HG02840 (cell line): ENCODE results near the gene SLC39A8.

Source experiments
- ATAC-seq: cut with Tn5 transposase; IDR thresholded peaks from one replicate; pipeline ENCODE4 v1.9.1; 2021; ENCODE audit warnings: mild to moderate bottlenecking, moderate library complexity, moderate number of reproducible peaks; ENCODE audit not compliant: unreplicated experiment, low FRiP score

The SLC39A8 gene

DNA sequence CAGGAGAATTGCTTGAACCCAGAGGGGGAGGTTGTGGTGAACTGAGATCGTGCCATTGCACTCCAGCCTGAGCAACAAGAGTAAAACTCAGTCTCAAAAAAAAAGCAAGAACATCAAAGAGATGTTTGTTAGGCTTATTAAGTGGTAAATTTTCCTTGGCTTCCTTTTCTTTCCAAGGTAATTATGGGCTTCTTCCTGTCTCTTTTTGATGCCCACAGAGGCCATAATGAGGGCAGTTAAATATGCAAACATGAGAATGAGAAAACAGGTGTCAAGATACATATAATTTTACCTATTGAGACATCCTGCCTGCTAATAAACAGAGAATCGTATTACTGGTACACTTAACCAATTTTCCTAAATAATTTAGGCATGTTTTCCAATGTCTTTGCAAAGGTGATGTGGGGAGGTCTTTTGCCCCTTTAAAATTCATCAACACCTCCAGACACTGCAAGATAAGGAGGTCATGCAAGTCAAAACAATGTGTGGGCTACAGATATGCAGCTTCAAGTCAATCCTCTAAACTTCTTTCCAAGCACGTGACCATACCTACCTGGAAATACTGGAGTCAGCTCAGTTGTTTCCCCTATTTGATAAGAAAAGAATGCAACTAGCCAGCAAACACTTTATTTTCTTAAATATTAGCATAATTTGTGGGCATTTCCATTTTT, 2.7 kb downstream of the SLC39A8 start:
- ATAC-seq = no peak

DNA sequence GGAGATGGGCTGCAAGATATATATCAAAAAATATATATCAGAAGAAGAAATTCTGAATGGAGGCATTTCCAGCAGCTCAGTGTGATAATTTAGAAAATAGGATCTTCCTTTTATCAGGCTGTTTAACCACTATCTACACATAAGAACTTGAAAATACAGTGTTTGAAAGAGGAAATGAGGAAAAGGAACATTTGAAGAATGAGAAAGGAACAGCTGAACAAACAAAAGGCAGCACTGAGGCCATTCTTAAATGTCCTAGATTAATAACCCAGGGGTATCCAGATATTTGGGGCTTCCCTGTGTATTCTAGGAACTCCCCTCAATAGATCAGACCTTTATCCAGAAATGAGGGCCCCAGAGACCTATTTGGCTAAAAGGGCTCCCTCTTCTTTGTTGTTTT, 4.1 kb downstream of the SLC39A8 start:
- ATAC-seq = no peak

DNA sequence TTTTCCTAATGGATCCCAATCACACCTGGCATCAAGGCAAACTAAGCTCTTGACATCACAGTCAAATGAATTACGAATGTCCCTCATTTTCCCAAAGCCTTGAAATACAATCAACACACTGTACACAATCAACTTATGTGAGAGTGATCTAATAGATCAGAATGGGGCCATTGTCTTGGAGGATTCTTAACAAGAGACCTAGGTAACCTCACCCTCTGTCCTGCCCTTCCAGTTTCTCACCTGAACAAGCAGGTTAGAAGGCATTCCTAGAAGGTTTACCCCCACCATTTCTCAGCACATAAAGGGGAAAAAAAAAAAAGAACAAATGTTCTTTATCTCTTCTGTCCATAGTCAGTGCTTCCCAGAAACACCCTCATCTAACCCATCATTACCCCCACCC, 6.3 kb downstream of the SLC39A8 start:
- ATAC-seq = no peak

DNA sequence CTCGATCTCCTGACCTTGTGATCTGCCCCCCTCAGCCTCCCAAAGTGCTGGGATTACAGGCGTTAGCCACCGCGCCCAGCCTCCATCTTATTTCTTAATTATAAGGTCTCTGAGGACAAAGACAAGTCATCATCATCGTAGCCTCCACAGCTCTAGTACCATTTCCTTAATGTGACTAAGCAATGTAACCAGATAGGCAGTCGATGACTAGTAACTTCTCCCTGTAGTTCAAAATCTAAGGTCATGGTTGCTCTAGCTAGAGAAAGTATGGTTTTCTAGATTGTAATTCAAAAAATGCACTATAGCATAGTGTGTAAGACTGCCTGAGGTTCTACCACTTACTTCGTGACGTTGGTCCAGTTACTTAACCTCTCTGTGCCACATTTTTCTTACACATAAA, 6.9 kb downstream of the SLC39A8 start:
- no peak for ATAC-seq

DNA sequence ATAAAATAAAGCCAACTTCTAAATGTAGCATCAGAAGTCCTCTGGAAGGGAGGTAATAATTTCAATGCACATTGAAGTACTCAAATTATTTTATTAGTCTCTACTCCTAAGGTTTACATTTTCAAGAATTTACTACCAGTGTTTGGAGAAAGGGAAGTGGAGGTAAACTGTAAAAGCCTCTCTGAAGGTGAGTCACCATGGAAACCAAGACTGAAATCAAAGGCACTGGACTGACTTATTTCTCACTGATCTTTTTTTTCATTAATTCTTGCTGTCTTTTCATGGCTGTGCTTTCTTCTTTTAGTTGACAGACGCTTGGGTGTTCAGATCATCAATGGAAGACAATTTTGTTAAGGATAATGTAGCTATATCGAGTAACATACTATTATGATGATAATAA, 9.7 kb downstream of the SLC39A8 start:
- no peak for ATAC-seq

DNA sequence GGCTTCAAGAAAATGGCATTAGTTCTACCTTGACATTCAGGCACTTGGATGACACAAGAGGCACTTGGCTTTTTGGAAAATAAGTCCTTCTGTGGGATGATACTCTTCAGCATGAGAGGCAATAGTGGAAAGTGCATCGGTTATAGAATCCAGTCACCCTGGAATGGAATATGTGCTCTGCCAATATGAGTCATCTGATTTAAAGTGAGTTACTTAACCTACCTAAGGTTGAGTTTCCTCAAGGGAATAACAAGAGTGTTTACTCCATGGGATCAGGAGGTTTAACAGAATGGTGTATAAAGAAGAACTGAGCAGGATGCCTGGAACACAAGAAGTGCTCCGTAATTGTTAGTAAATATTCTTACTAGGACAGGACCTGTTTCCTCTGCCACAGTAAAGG, 10.7 kb downstream of the SLC39A8 start:
- no peak for ATAC-seq

DNA sequence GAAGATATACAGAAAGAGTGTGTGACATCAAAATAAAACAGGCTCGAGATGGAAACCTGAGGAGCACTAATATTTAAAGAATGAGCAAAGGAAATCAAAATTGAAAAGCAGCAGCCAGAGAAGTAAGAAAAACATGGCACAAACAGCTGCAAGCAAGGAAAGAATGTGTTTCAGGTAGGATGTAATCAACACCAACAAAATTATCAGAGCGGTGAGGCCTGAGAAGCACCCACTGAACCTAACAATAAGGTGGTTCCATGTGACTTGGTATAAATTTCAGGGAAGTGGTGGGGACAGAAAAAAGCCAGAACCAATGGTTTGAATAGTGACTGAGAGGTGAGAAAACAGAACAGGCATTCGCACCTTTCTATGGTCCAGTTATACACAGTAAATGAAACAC, 11.5 kb downstream of the SLC39A8 start:
- no peak for ATAC-seq

DNA sequence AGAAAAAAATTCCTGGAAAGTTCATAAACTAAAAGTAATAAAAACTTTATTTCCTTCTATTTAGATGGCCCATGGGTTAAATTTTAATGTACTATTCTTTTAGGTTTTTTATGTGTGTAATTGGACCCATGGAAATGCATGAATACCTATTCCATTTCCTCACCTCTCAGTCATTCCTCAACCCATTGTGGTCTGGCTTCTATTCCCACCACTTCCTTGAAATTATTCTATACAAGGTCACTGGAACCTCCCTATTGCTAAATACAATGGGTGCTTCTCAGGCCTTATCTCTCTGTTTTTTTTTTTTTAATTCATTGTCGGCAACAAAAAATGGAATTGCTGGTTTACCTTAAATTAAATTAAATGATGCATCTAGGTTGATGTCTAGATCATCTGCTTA, 17.2 kb downstream of the SLC39A8 start:
- no peak for ATAC-seq

DNA sequence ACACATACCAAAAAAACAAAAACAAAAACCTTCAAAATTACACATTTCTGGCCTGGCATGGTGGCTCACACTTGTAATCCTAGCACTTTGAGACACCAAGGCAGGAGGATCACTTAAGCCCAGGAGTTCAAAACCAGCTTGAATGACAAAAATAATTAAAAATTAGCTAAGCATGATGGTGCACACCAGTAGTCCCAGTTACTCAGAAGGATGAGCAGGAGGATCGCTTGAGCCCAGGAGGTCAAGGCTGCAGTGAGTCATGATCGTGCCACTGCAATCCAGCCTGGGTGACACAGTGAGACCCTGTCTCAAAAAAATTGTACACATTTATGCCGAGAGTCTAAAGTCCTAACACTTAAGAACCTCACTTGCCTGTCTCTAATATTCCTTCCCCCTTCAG, 18.3 kb downstream of the SLC39A8 start:
- no peak for ATAC-seq

DNA sequence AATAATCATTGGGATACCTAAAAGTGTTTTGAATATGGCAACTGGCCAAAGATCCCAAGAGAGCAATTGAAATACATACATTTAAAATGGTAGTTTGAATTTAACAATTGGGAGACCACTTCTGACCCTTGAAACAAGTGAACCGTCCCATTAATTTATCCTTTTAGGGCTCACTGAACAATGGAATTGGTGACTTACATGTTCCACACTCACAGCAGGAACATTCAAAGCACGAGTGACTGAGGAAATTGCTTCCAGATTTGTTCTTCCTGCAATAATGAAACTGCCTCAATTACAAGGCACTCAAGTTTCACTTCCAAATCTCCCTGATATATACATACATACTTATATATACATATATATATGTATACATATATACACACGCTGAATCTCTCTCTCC, 20.6 kb downstream of the SLC39A8 start:
- ATAC-seq = no peak

DNA sequence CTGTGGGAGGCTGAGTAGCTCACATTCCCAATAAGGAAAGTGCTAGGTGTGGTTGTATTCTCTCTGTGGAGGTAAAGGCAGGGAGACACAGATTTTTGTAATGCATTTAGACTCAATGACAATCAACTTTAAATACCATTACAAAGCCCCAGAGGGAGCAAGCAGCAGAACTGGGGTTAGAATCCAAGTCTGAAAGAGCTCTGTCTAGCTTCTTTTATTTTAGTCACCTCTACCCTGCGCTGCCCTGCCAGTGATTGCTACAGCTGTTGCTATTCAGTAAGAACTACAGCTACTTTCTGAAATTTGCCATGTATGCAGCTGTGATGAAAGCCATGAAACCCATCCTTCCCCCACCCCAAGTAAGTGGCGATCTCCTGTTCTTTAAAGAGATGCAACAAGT, 22.5 kb downstream of the SLC39A8 start:
- ATAC-seq = no peak

DNA sequence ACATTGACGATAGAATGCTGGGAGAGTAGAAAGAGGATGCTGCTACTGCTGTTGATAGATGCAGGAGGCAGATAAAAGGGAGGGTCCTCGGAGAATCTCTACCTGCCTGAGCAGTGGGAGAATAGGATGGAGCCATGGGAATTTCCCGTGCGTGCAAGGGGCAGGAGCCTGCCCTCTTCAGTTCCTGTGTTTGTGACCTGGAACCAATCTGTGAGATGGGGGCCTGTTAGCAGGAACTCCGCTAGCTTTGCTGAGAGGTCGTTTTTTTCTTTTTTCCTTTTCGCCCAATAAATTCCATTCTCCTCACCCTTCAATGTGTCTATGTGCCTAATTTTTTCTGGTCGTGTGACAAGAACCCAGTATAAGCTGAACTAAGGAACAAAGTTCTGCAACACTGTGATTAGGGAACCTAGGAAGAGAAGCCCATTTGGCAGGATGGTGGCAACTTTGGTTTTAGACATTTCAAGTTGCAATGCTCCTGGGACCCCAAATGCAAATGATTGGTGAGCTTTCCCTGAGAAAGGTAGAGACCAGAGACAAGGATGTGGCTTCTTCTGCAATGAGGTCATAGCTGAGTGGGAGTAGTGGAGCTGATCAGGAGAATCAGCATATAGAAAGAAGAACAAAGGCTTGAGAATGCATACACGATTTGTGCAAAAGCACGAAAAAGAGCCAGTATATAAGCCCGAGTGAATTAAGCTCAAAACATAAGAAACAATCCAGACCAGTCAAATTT, 23.9 kb downstream of the SLC39A8 start:
- ATAC-seq = no peak

DNA sequence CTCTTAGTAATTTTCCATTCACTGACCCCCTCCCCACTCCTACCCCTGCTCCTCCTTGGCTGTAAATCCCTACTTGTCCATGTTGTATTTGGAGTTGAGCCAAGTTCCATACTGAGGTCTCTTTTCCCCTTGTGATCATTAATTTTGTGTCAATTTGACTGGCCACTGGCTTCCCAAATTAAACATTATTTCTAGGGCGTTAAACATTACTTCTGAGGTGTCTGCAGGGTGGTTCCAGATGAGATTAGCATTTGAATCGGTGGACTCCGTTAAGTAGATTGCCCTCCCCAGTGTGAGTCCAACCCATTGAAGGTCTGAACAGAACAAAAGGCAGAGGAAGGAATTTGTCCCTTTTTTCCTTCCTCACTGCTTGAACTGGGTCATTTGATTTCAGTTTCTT, 25.7 kb downstream of the SLC39A8 start:
- no peak for ATAC-seq

DNA sequence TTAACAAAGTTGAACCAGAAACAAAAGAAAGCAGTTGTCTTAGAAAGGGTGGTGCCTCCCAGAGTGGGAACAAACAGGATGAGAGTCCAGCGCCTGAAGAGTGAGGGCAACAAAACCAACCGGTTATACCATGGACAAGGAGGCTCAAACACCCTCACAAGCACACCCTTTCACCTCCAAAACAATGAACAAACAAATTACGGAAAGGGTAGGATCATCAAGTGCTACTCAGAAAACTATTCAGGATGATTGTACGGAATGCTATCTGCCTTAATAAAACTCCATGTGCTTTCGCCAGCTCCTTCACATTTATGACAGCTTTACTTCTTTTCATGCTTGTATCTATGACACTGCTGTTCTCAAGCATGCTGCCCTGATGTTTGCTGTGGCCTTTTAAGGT, 26.8 kb downstream of the SLC39A8 start:
- no peak for ATAC-seq

DNA sequence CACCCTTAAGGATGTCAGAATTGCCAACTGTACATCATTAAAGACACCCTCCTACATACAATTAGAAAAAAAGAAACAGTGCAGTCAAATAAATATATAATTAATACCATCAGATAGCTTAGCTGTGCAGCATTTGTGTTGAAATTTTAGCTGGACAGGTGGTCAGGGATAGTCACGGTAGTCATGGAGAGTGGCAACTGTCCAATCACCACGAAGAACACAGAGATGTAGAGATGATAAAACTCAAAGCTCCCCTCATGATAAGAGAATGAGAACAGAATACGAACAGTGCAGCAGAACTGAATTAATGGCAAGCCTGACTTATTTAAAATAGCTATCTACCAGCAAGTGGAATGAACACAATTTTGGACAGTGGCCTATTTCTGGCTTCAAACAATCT, 27.2 kb downstream of the SLC39A8 start:
- ATAC-seq = no peak

DNA sequence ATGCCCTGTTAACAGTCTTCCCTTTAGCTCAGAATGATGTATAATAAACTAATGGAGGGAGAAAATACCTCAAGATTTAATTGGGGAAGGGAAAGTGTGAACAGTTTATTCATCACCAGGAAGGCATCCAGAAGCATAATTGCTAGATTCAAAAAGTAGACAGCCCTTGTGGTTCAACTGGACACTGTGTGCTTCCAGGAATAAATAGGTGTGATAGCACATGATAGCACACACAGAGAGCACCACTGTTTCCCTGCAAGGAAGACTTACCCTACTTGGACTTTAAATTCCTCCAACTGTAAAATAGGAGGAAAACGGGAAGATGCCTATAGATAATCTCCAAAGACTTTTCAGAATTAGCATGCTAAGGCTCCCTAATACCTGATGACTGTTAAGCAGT, 27.8 kb downstream of the SLC39A8 start:
- no peak for ATAC-seq

DNA sequence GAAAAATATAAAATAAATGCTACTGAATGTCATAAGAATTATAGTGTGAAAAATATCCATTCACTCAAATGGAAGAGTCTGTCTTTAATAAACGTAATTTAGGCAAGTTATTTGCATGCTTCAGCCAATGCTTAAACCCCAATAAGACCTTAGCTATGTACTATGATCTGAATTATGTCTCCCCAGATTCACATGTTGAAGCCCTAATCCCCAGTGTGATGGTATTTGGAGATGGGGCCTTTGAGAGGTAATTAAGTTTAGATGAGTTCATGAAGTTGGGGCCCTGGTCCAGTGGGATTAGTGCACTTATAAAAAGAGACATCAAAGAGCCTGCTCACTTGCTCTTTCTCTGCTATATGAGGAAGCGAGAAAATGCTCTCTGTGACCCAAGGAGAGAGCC, 28.7 kb downstream of the SLC39A8 start:
- ATAC-seq = no peak

DNA sequence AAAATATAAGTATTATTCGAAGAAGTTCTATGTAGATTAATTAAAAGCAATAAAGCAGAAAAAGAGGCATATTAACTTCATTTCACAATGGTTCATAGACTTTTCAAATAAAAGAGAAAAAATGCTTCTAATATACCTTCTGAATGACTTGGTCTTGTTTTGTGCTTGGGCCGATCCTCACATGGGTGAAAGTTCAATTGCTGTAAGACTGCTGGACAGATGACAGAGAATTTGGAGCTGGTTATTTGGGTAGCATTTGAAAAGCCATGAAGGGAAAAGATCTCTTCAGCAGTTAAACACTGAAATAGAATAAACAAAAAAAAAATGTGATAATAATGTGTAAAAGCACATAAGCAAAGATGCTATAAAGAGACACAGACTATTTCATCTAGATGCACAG, 29.8 kb downstream of the SLC39A8 start:
- ATAC-seq = no peak

DNA sequence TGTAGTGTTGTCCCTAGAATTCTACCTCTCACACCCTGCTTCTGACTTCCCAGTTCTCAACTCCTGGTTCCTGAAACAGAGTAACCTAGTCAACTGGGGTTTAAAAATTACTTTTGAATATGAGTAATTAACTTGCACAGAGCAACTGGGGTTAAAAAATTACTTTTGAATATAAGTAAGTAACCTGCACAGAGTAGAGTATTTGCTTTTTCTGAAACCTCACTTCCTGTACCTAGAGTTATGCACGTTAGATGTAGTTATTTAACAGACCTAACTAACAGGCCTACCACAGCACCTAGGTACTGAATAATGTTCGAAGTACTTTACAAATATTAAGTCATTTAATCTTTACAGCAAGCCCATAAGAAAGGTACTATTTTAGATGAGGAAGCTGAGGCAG, 32.9 kb downstream of the SLC39A8 start:
- no peak for ATAC-seq

DNA sequence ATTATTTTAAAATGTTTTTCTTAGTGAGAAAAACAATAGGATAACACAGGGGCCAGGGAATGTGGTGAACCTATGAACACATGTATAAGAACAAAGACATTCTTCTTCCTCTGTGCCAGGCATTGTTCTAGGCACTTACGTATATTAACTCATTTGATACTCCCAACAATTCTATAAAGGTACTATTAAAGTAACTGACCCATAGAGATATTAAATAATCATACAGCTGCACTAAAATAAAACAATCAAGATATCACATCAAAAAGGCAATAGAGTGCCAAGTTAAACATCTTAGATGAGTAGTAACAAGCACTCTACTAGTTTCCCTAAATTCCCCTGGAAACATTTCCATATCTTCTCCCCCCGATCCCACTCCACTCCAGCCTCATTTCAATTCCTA, 33.4 kb downstream of the SLC39A8 start:
- no peak for ATAC-seq

DNA sequence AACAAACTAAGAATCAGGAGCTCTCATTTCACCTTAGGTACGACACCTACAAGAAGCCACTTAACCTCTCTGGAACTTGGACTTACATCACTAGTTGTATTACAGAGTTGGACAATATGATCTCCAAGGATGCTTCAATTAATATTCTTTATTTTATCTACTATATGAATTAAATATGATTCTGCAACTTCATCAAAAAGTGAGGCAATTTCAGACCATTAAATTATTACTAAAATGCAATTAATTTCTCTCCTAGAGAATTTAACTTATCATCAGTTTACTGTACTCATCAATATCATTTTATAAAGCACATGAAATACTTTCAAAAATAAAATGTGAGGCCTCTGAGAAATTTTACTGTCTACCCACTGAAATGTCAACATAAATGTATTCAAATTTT, 33.9 kb downstream of the SLC39A8 start:
- ATAC-seq = no peak

DNA sequence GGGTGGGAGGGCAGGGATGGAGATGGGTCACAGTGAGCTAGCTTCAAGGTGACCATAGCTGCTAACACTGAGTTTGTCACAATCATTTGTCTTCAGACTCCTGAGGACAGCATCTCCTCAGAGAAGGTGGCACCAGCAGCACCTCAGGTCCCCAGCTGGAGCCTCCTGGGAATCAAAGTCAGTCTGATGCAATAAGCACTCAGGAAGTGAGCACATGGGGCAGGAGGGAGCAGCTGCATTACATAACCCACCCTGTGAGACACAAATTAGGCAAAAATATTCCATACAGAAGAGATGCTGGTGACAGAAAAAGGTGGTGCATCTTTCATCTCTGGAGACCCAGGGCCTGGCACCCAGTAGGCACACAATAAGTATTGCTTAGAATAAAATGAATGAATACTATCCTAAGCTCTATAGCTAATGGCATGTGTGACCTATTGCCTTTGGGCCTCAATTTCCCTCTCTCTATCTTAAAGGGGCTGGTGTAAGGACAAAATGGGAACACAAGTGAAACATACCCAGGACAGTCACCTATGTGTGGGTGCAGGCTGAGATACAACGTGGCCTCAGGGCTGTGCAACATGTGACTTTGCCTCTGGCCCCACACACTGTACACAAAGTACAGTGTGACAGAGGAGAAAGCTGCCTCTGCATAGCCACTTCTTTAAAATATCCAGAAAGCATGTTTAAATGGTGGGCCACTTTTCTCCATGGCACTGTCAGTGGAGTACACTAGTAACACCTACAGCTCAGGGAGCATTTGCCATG, 37.1 kb downstream of the SLC39A8 start:
- no peak for ATAC-seq
